HG02981 (cell line): ENCODE results near the gene TEX38.

Source experiments
- ATAC-seq: cut with Tn5 transposase; IDR thresholded peaks from one replicate; pipeline ENCODE4 v1.9.1; 2021; ENCODE audit warnings: mild to moderate bottlenecking, moderate library complexity; ENCODE audit not compliant: unreplicated experiment

TEX38 gene

GRCh38 chr1:46721204-46721603, 49.5 kb downstream of the TEX38 start:
- ATAC-seq, result no peak

GRCh38 chr1:46721686-46722205, 50.1 kb downstream of the TEX38 start:
- no peak for ATAC-seq
